OCI-LY1 (cell line): ENCODE measurements around the gene MYRF.

Experiments used
- CTCF ChIP-seq: fragments of 200-600 bp; sonication (generic), shearing (Covaris generic); IDR thresholded peaks from 2 replicates; pipeline ENCODE4 v1.5.1; 2017; ENCODE audit warnings: mild to moderate bottlenecking, antibody characterized with exemption, low read length, moderate library complexity, mixed read lengths
- EZH2 ChIP-seq: fragments of 200-600 bp; sonication (generic), shearing (Covaris generic); IDR thresholded peaks from 2 replicates; pipeline ENCODE4 v1.8.0; 2017; ENCODE audit warnings: borderline replicate concordance, mixed run types, mild to moderate bottlenecking, antibody characterized with exemption, low read length, moderate library complexity, mixed read lengths

- no peak for TF ChIP-seq CTCF
- TF ChIP-seq EZH2, result no peak
Observed at GRCh38 chr11:61794579-61794978, 42.1 kb downstream of the MYRF start.
